ENCODE measurements around the gene FNDC3B. TPM values are rescaled to one million over a fixed set of nuclear protein-coding genes. Genes with fewer than 3 reads are reported as not detected.

Gene FNDC3B
- total RNA-seq, 1 donor from 2014 or later: 54.9 TPM

DNA sequence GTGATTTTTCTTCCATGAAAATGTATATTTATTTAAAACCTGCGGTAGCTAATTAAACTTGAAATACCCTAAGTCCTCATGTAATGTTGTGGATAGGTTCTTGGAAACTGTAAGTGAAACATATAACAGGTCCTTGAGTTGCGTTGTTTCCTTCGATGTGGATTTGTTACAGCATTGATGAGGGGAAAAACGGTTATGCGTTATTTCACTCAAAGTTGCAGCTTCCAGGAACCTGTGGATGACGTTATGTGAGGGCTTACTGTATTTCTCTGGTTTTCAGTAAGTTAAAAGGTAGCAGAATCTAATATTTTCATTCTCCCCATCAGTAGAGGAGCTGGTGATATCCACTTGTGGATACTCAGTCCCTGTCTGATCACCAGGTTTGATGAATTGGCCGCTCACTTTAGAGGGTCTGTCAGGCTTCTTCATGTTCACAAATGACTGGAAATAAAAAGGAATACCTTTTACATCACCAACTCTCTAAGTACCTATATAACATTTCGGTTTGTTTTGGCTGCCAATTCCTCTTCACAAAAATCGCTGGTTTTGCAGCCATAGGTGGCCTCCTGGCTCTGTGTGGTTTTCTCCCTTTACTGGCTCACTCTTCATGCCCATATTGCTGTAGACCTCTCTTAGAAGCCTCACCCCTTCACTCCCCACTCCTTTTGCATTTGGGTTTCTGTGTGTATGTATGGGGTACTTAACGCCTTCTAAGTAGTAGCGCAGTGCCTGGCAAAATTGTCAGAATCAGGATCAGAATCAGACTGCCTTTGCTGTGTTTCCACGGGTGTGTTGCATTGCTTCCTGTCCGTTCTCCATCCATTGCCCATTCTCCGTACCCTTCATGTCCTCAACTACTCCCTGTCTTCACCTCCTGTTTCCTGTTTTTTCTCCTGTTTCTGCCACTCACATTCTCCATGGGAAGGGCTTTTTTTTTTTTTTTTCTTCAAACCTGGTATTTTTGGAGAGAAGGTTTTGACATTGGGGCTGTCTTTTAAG is 112.6 kb downstream of the FNDC3B start:
- no peaks in the 10 kb centered on the region for H3K9me3 ChIP-seq
- intact Hi-C loops (cut with DNase I): loop anchor here (2.0 to 5.0 kb wide), 4 partner anchors 49 to 170 kb away; no protein-coding TSS in a partner anchor
- TF ChIP-seq, protein P1, sequence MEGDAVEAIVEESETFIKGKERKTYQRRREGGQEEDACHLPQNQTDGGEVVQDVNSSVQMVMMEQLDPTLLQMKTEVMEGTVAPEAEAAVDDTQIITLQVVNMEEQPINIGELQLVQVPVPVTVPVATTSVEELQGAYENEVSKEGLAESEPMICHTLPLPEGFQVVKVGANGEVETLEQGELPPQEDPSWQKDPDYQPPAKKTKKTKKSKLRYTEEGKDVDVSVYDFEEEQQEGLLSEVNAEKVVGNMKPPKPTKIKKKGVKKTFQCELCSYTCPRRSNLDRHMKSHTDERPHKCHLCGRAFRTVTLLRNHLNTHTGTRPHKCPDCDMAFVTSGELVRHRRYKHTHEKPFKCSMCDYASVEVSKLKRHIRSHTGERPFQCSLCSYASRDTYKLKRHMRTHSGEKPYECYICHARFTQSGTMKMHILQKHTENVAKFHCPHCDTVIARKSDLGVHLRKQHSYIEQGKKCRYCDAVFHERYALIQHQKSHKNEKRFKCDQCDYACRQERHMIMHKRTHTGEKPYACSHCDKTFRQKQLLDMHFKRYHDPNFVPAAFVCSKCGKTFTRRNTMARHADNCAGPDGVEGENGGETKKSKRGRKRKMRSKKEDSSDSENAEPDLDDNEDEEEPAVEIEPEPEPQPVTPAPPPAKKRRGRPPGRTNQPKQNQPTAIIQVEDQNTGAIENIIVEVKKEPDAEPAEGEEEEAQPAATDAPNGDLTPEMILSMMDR (IDR thresholded peaks at IDR 0.05): no peak
- no peaks in the 10 kb centered on the region for H3K27me3 ChIP-seq
- H3K27ac ChIP-seq: peak overlapping the region; percentile 92 to 97
- peak overlapping the region in 1 of 2 donors; percentile 41 for H3K4me3 ChIP-seq
- H3K4me1 ChIP-seq: peaks cover 38 to 51% of the 10 kb centered on the region in 2 donors
- H3K36me3 ChIP-seq: no peaks in the 10 kb centered on the region
- no peak for DNase-seq (ENCODE audit: low spot score in 2 of 2)

DNA sequence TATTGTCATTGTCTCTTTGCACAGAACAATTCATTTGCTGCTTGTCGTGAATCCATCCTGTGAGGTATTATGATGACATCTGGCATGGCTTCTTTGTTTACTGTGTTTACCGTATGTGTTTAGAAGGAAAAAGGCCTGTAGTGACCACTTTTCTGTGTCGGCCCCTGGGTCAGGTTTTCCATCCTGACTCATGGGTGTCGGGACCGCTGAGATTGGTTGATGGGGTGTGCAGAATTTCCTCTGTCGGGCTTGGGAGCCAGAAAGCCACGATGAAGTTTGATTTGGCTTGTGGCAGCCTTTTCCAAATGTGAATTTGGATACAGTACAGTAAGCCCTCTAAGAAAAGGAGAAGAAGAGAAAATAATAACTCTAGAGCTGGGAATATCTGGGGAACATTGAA is 113.5 kb downstream of the FNDC3B start:
- Histone ChIP-seq H3K36me3 (no peaks in the 10 kb centered on the region), H3K27me3 (no peaks in the 10 kb centered on the region), H3K9me3 (no peaks in the 10 kb centered on the region), H3K27ac (peak overlapping the region; percentile 92 to 97), H3K4me3 (peak overlapping the region; percentile 15 to 41), H3K4me1 (peaks cover 38 to 51% of the 10 kb centered on the region in 2 donors)
- intact Hi-C loops (cut with DNase I): loop anchor here (1.0 to 5.0 kb wide), 6 partner anchors 23 to 169 kb away; no protein-coding TSS in a partner anchor
- TF ChIP-seq, protein P1 (IDR thresholded peaks at IDR 0.05): no peak
- peak in 1 of 2 donors; percentile 79 for DNase-seq (ENCODE audit: low spot score in 2 of 2)

DNA sequence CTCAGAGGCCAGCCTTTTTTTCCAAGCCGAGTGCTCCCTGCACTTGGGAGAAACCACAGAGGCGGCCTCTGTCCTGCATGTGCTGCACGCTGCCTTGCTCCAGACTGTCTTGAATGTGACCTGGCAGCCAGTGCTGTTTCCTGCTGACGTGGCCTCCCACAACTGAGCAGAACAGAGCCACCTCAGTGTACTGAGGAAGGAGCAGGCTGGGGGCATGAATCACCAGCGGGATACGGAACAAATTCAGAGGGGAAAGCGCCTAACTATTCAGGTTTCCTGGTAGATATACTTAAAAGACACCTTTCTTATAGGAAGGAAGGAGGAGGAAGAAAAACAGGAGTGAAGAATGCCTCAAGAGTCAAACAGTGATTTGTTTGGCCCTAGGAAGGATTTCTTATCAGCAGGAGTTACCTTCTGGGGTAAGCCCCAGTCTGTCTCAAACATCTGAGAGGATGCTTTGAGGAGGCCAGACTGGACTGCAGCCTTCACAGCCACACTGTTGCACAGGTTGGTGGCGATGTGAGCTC is 114.0 kb downstream of the FNDC3B start:
- H3K27me3 ChIP-seq: no peaks in the 10 kb centered on the region
- no peaks in the 10 kb centered on the region for H3K9me3 ChIP-seq
- H3K27ac ChIP-seq: peak overlapping the region; percentile 92 to 97
- DNase-seq (ENCODE audit: low spot score in 2 of 2): peak; percentile 95 to 98
- peak overlapping the region; percentile 15 to 41 for H3K4me3 ChIP-seq
- TF ChIP-seq, protein P1 (IDR thresholded peaks at IDR 0.05): no peak
- intact Hi-C loops (cut with DNase I): loop anchor here (1.0 to 5.0 kb wide), 6 partner anchors 23 to 169 kb away; no protein-coding TSS in a partner anchor
- peaks cover 38 to 47% of the 10 kb centered on the region in 2 donors for H3K4me1 ChIP-seq
- no peaks in the 10 kb centered on the region for H3K36me3 ChIP-seq

DNA sequence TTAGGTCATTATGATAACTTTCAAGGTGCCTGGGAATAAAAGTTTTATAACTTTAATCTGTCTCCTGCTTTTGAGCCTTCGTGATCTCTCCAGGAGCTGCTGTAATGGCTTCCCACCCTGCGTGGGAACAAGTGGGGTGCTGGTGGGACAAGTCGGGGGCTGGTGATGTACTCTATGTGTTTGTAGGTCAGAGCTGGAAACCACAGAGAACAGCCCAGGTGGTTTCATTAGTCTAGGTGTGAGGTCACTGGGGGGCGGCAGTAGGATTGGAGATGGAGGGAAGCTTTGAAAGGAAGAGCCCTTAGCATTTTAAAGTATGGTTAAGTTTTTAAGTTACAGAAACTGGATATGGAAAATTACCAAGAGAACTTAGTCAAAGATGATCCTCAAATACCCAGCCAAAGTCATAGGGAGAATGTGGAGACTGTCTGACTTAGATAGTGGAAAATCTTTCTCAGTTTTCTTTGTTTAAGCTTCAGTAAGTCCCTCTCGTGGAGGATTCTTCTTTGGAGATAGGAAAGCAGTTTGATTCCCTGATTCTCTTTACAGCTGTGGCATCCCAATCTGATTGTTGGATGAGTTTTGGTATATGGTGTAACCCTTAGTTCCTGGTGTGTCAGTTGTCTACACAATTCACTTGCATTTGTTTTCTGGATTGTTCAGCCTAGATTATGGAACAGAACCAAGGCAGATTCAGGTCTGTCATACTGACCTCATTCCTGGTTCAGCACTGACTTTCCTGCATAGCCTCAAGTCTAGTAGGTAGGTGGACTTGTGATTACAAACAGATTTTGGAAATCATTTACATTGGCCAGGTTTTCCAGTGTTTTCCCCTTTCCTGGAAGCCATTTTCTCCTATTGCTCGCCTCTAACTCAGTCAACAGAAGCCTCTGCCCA is 115.6 kb downstream of the FNDC3B start:
- Histone ChIP-seq H3K27ac (peak overlapping the region; percentile 92 to 97), H3K27me3 (no peaks in the 10 kb centered on the region), H3K9me3 (no peaks in the 10 kb centered on the region), H3K36me3 (no peaks in the 10 kb centered on the region), H3K4me1 (peaks cover 41 to 58% of the 10 kb centered on the region in 2 donors), H3K4me3 (no peak overlapping the region)
- DNase-seq (ENCODE audit: low spot score in 2 of 2): no peak
- intact Hi-C loops (cut with DNase I): loop anchor here (5.0 kb wide), 2 partner anchors 107 to 167 kb away; no protein-coding TSS in a partner anchor
- TF ChIP-seq, protein P1 (IDR thresholded peaks at IDR 0.05): no peak

Data from ascending aorta (tissue), 2 donors.